Mesodermal cell (in vitro differentiated cells): ENCODE results near the gene DAD1.
"Not testable (repeated sequence)": the region's sequence is repeated elsewhere in the genome, so short reads cannot be mapped to it uniquely, and the experiment has no call there.

Experiments
- H3K27ac ChIP-seq: 2 replicates; pipeline ENCODE4 v1.7.0; 2013; ENCODE audit warnings: mild to moderate bottlenecking, low read depth, low read length, moderate library complexity; ENCODE audit not compliant: severe bottlenecking
- H3K36me3 ChIP-seq: 2 replicates; pipeline ENCODE4 v1.7.1; 2013; ENCODE audit warnings: mild to moderate bottlenecking, low read length, moderate library complexity; ENCODE audit not compliant: control insufficient read depth, insufficient read depth
- H3K4me1 ChIP-seq: one replicate; pipeline ENCODE4 v1.7.1; 2013; ENCODE audit warnings: mild to moderate bottlenecking, low read length; ENCODE audit not compliant: insufficient read depth, control insufficient read depth, poor library complexity, severe bottlenecking
- H3K4me3 ChIP-seq: 2 replicates; pipeline ENCODE4 v1.7.0; 2013; ENCODE audit warnings: low read length, control low read depth, mild to moderate bottlenecking; ENCODE audit not compliant: insufficient read depth, poor library complexity, severe bottlenecking; ENCODE audit errors: extremely low read depth
- H3K9me3 ChIP-seq: 2 replicates; pipeline ENCODE4 v1.7.1; 2013; ENCODE audit warnings: mild to moderate bottlenecking, low read length, moderate library complexity; ENCODE audit not compliant: control insufficient read depth
- WGBS, 2 experiments: methylation state at CpG; one replicate each; pipeline ENCODE4 v1.1.5; 2013; ENCODE audit warnings: missing lambda C conversion rate in 2 of 2; ENCODE audit not compliant: insufficient coverage in 2 of 2; 5-methylcytosine and 5-hydroxymethylcytosine counted together

The DAD1 gene

GRCh38 chr14:22615765-22616164, 26.7 kb upstream of the DAD1 start:
- 88 to 100% methylated on average over 1 of the region's 2 CpGs for WGBS, 2 experiments
- not testable (repeated sequence) for H3K4me3 ChIP-seq, H3K9me3 ChIP-seq, H3K27ac ChIP-seq
- H3K36me3 ChIP-seq = peaks cover 14% of the 10 kb centered on the region
- peaks cover 18% of the 10 kb centered on the region for H3K4me1 ChIP-seq

- Histone ChIP-seq H3K9me3 (no peaks in the 10 kb centered on the region), H3K4me1 (peaks cover 18% of the 10 kb centered on the region), H3K4me3 (no peak overlapping the region), H3K36me3 (peaks cover 21% of the 10 kb centered on the region), H3K27ac (peak overlapping the region; percentile 93)
- 50% methylated on average over 2 to 3 of the region's 6 CpGs for WGBS, 2 experiments
Observed at GRCh38 chr14:22614240-22614799, 25.3 kb upstream of the DAD1 start.

- 17 to 40% methylated on average over 1 of the region's 3 CpGs for WGBS, 2 experiments
- H3K4me3 ChIP-seq = no peak overlapping the region
- peak overlapping the region; percentile 93 for H3K27ac ChIP-seq
- H3K36me3 ChIP-seq = peaks cover 24% of the 10 kb centered on the region
- H3K9me3 ChIP-seq = no peaks in the 10 kb centered on the region
- peaks cover 18% of the 10 kb centered on the region for H3K4me1 ChIP-seq
Observed at GRCh38 chr14:22613736-22614239, 24.8 kb upstream of the DAD1 start.

- Histone ChIP-seq H3K4me3 (no peak overlapping the region), H3K36me3 (peaks cover 24% of the 10 kb centered on the region), H3K27ac (peak overlapping the region; percentile 93), H3K4me1 (peaks cover 18% of the 10 kb centered on the region), H3K9me3 (no peaks in the 10 kb centered on the region)
- WGBS, 2 experiments = 69 to 93% methylated on average over 2 of the region's 2 CpGs
Observed at GRCh38 chr14:22613106-22613695, 24.2 kb upstream of the DAD1 start.

GRCh38 chr14:22610931-22611330, 21.9 kb upstream of the DAD1 start:
- Histone ChIP-seq H3K27ac (no peak overlapping the region), H3K36me3 (peaks cover 43% of the 10 kb centered on the region), H3K4me1 (peaks cover 18% of the 10 kb centered on the region), H3K4me3 (no peak overlapping the region), H3K9me3 (no peaks in the 10 kb centered on the region)
- 83% methylated on average over 1 of the region's 2 CpGs; no CpG with 5 or more reads in 1 of the 2 experiments for WGBS, 2 experiments

- Histone ChIP-seq H3K4me1 (no peaks in the 10 kb centered on the region), H3K4me3 (no peak overlapping the region), H3K27ac (no peak overlapping the region), H3K9me3 (no peaks in the 10 kb centered on the region), H3K36me3 (peaks cover 72% of the 10 kb centered on the region)
- WGBS, 2 experiments = 88 to 90% methylated on average over 3 of the region's 3 CpGs
Observed at GRCh38 chr14:22607291-22607690, 18.3 kb upstream of the DAD1 start.

- H3K4me3 ChIP-seq = no peak overlapping the region
- no peaks in the 10 kb centered on the region for H3K4me1 ChIP-seq
- H3K36me3 ChIP-seq = peaks cover 74% of the 10 kb centered on the region
- no peak overlapping the region for H3K27ac ChIP-seq
- H3K9me3 ChIP-seq = no peaks in the 10 kb centered on the region
- 87% methylated on average over 3 of the region's 6 CpGs; no CpG with 5 or more reads in 1 of the 2 experiments for WGBS, 2 experiments
Observed at GRCh38 chr14:22606380-22606779, 17.4 kb upstream of the DAD1 start.

- Histone ChIP-seq H3K27ac (no peak overlapping the region), H3K4me3 (no peak overlapping the region), H3K4me1 (peaks cover 12% of the 10 kb centered on the region), H3K9me3 (no peaks in the 10 kb centered on the region), H3K36me3 (peaks cover 59% of the 10 kb centered on the region)
Observed at GRCh38 chr14:22602862-22603261, 13.8 kb upstream of the DAD1 start.

GRCh38 chr14:22601996-22602395, 13.0 kb upstream of the DAD1 start:
- peaks cover 51% of the 10 kb centered on the region for H3K36me3 ChIP-seq
- no peak overlapping the region for H3K27ac ChIP-seq
- WGBS, 2 experiments = 100% methylated on average over 3 to 5 of the region's 5 CpGs

GRCh38 chr14:22601456-22601855, 12.4 kb upstream of the DAD1 start:
- Histone ChIP-seq H3K9me3 (no peaks in the 10 kb centered on the region), H3K4me1 (peaks cover 12% of the 10 kb centered on the region), H3K36me3 (peaks cover 46% of the 10 kb centered on the region), H3K4me3 (no peak overlapping the region), H3K27ac (no peak overlapping the region)
- 94% methylated on average over 2 of the region's 2 CpGs; no CpG with 5 or more reads in 1 of the 2 experiments for WGBS, 2 experiments

More at GRCh38 chr14:22601996-22602395, 13.0 kb upstream of the DAD1 start:
- Histone ChIP-seq H3K4me3 (no peak overlapping the region), H3K9me3 (no peaks in the 10 kb centered on the region), H3K4me1 (peaks cover 12% of the 10 kb centered on the region)

- Histone ChIP-seq H3K36me3 (peaks cover 36% of the 10 kb centered on the region), H3K4me3 (no peak overlapping the region), H3K4me1 (peaks cover 12% of the 10 kb centered on the region), H3K9me3 (no peaks in the 10 kb centered on the region), H3K27ac (no peak overlapping the region)
Observed at GRCh38 chr14:22600027-22600426, 11.0 kb upstream of the DAD1 start.
